Activated naive CD4-positive, alpha-beta T cell treated with anti-CD3 and anti-CD28 coated beads, Interleukin-2, amount 50 U/mL, for 16 hours (primary cell): ENCODE measurements around the gene PLA2G12B.
"Not testable (repeated sequence)": the region's sequence is repeated elsewhere in the genome, so short reads cannot be mapped to it uniquely, and the experiment has no call there.

Source experiments
- DNase-seq: peaks from one replicate; pipeline ENCODE4 v3.0.0-alpha.2; 2020

Gene PLA2G12B

DNA sequence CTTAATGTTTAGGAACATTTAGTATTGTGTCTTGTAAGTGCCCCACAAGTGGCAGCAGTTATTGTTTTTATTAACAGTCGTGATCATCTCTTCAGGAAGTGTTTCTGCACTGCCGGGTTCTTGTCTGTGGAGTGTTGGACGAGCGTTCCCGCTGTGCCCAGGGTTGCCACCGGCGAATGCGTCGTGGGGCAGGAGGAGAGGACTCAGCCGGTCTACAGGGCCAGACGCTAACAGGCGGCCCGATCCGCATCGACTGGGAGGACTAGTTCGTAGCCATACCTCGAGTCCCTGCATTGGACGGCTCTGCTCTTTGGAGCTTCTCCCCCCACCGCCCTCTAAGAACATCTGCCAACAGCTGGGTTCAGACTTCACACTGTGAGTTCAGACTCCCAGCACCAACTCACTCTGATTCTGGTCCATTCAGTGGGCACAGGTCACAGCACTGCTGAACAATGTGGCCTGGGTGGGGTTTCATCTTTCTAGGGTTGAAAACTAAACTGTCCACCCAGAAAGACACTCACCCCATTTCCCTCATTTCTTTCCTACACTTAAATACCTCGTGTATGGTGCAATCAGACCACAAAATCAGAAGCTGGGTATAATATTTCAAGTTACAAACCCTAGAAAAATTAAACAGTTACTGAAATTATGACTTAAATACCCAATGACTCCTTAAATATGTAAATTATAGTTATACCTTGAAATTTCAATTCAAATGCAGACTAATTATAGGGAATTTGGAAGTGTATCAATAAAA, 22.2 kb downstream of the PLA2G12B start:
- DNase-seq = no peak

DNA sequence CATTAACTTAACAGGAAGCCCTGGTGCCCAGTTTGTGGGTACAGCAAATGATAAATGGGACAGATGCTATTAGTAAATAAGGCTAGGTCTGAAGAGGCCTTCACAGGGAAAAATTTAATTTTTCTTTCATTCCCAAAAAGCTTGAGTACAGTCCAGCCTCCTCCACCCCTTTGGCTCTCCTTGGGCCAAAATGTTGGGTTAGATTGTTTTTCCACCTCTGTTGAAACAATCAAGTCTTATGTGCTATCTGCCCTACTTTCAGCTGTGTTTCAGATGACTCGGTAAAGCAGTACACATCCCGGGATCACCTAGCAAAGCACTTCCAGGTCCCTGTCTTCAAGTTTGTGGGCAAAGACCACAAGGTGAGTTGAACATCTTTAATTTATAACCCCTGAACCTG, 24.3 kb downstream of the PLA2G12B start:
- no peak for DNase-seq

DNA sequence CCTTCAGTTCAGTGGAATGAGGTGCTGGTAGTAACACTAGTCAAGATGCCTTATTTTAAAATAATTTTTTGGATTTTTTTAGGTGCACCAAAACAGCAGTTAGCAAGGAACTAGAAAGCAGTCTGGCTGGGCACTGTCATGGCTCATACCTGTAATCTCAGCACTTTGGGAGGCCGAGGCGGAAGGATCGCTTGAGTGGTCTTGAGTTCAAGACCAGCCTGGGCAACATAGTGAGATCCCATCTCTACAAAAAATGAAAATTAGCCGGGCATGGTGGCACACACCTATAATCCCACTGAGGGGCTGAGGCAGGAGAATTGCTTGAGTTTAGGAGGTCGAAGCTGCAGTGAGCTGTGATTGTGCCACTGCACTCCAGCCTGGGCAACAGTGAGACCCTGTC, 25.8 kb downstream of the PLA2G12B start:
- no peak for DNase-seq

DNA sequence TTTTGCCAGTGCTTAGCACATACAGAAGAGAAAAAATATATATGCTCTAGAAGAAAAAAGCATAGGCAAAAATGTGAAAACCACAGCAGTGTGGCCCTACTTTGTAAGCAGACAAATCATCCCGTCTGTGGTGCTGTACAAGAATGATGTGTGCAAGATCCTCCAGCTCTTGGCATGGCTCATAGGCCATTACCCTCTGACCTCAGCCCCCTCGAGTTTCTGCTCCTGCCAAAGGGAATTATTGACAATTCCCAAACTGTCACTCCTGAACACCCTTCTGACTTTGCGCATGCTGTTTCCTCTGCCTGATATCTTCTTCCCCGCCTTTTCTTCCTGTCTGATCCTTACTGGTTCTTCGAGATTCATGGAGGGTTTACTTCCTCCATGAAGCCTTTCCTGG, 27.1 kb downstream of the PLA2G12B start:
- no peak for DNase-seq

DNA sequence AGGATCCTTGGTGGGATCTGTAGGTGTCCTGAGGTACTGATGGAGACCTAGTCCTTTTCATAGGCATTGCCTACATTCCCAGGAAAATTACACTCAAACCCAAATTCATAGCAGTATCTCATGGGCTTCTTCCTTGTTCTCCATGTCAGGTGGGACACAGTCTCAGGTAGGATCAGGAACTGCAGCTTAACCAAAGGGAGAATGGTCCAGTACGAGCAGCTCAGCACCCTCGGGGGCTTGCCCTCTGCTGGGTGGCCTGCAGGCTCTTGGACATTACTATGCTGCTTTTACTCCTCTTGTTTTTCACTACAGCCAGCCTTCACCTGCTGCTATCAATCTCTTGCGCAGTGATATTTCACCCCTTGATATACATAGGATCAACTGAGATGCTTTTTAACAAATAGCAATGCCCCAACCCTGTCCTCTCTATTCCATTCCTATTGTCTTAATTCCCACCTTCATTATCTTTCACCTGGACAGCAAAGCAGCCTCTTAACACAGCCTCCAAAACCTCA, 28.6 kb downstream of the PLA2G12B start:
- no peak for DNase-seq

DNA sequence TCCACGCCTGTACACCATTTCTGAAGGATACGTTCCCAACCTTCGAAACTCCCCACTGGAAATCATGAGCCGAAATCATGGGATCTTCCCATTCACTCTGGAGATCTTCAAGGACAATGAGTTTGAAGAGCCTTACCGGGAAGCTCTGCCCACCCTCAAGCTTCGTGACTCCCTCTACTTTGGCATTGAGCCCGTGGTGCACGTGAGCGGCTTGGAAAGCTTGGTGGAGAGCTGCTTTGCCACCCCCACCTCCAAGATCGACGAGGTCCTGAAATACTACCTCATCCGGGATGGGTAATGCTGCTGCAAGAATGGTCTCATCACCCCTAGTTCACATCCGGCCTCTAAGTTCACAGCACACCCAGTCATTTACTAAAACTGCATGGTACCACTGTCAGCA, 30.3 kb downstream of the PLA2G12B start:
- DNase-seq = no peak

DNA sequence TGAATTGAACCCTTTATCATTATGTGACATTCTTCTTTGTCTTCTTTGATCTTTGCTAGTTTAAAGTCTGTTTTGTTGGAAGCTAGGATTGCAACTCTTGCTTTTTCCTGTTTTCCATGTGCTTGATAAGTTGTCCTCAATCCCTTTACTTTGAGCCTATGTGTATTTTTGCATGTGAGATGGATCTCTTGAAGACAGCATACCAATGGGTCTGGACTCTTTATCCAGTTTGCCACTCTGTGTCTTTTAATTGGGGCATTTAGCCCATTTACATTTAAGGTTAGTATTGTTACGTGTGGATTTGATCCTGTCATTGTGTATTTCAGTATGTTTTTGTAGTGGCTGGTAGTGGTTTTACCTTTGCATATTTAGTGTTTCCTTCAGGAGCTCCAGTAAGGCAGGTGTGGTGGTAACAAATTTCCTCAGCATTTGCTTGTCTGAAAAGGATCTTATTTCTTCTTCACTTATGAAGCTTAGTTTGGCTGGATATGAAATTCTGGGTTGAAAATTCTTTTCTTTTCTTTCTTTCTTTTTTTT, 33.4 kb downstream of the PLA2G12B start:
- DNase-seq = not testable (repeated sequence)

DNA sequence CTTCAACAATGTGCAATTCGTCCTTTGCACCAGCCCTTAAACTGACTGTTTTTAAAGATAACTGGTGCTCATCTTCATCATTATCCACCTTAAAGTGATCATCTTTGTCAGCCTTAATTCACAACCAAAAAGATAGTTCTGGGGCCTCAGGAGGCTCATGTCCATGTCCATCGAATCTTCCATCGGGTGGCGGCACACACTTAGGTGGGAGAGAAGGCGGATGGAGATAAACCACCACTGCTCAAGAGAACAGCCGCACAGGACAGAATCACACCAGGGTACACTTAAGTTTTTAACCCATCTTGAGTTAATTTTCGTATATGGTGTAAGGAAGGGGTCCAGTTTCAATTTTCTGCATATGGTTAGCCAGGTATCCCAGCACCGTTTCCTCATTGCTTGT, 36.3 kb downstream of the PLA2G12B start:
- no peak for DNase-seq

DNA sequence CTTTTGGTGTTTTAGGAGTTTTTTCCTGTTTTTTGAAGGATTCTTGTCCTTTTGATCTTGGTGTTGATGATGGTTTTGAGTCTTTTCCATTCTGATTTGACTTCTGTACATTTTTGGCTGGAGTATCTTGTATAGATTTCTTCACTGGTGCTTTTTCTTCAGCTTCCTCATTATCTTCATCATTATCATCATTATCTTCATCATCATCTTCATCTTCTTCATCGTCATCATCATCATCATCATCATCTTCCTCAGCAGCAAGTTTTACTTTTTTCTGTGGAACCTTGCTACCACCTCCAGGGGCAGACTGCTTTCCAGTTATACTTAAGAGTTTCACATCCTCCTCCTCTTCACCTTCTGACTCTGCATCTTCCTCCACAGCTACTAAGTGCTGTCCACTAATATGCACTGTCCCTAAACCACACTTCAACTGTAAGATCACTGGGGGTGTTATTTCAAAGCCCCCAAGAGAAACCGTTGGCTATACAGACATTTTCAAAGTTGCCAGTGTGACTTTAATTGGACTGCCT, 36.7 kb downstream of the PLA2G12B start:
- not testable (repeated sequence) for DNase-seq

DNA sequence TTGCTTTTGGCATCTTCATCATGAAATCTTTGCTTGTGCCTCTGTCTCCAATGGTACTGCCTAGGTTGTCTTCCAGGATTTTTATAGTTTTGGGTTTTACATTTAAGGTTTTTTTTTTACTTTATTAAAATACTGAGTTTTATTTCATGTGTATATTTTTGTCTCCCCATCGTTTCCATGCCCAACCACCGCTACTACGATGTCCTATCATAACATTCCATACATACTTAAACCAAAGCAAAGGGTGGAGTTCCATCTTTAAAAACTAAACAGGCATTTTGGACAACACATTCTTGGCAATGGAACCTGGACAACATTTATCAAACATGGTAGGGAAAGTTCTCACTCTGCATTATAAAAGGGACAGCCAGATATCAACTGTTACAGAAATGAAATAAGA, 37.4 kb downstream of the PLA2G12B start:
- DNase-seq = not testable (repeated sequence)

DNA sequence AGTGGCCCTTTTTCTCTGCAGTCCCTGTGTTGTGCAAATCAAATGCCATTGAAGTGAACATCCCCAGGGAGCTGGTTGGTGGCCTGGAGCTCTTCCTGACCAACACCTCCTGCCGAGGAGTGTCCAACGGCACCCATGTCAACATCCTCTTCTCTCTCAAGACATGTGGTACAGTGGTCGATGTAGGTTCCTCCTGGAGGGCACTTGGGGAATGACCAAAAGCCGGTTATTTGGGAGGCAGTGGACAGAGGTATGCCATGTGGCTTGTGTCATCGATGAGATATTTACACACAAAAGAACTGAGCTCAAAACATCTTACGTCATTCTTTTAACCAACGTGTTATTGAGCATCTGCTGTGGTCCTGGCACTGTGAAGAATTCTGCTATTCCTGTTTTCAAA, 41.3 kb downstream of the PLA2G12B start:
- DNase-seq = no peak

DNA sequence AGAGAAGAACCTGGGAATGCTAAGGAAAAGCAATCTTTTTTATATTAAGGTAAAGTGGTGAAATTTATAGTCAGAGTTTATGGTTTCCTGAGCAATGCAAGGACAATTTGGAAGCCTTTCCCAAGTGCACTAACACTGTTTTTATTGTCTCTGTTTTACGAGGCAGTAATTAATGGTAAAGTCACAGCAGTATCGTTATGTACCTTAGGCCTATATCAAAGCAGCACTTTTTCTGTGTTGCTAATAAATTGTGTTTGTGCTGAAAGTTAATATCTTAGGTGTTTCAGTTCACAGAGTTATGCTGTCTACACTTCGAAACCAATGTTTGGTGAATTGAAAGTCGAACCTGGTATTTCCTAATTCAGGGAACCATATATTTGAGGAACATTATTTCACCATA, 41.9 kb downstream of the PLA2G12B start:
- no peak for DNase-seq

DNA sequence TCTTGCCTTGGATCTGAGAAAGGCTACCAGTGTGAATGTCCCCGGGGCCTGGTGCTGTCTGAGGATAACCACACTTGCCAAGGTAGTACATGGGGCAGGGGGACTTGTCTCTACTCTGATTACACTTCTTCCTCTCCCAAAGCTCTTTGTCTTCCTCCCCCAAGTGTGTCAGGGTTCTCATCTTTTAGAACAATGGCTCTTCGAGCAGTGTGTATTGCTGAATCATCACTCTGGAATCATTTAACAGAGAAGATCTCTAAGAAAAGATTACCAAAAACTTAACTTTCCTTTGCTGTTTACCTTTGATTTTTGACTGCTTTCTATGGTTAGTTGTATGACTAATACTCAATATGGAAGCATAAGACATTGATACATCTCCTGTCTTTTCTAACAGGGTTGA, 42.8 kb downstream of the PLA2G12B start:
- DNase-seq = no peak

DNA sequence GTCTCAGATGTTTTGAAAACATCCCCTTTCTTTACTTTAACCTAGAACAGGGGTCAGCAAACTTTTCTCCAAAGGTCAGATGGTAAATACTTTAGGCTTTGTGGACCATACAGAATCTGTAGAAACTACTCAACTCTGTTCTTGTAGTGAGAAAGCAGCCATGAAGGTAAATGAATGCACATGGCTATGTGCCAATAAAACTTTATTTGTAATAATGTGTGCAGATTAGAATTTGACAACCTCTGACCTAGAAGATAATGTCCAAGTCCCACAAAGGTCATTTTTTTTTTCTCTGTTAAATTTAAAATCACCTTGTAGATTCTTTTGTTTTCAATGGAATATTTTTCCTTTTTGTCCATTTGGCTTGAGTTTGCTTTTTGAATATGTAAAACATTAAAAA, 43.9 kb downstream of the PLA2G12B start:
- DNase-seq = no peak

DNA sequence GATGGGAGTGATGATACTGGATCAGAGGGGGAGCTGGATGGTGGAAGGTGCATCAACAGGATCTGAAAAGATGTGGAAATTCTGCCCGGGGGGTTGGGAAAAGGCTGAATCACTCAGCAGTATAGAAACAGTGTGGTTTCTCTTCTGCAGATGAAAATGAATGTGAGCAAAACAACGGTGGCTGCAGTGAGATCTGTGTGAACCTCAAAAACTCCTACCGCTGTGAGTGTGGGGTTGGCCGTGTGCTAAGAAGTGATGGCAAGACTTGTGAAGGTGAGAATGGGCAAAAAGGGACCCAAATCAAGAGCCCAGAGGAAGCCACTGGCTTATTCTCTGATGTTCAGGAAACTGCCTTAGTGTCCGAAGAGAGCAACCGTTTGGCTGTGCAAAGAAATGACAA, 48.2 kb downstream of the PLA2G12B start:
- DNase-seq = no peak

DNA sequence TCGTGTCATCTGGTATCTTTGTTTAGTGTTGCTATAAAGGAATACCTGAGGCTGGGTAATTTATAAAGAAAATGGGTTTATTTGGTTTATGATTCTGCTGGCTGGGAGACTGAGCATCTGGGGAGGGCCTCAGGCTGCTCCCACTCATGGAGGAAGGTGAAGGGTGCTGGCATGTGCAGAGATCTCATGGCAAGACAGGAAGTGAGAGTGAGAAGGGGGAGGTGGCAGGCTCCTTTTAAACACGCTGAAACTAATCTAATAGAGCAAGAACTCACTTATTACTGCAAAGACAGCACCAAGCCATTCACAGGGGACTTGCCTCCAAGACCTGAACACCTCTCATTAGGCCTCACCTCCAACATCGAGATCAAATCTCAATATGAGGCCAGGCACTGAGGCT, 49.8 kb downstream of the PLA2G12B start:
- DNase-seq = no peak

DNA sequence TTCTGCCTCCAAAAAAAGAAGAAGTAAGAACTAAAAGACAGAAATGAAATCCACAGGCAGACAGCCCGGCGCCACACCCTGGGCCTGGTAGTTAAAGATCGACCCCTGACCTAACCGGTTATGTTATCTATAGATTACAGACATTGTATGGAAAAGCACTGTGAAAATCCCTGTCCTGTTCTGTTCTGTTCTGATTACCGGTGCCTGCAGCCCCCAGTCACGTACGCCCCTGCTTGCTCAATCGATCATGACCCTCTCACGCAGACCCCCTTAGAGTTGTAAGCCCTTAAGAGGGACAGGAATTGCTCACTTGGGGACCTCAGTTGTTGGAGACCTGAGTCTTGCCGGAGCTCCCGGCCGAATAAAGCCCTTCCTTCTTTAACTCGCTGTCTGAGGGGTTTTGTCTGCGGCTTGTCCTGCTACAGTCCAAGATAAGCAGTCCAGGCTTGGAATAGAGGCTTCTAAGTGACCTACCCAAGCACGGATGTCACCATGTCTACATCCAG, 50.6 kb downstream of the PLA2G12B start:
- not testable (repeated sequence) for DNase-seq

DNA sequence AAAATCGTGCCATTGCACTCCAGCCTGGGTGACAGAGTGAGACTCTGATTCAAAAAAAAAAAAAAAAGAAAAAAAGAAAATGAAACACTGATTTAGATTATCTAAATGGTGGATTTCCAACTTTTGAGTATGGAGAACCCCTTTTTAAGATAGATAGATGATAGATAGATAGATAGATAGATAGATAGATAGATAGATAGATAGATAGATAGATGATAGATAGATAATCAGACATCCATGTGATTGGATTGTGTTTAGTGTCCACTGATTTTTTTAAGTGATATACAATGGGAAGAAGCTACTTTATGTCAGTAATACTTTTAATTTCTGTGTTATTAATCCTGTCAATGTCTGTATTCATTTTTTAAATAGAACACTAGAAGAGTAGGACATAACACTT, 55.1 kb downstream of the PLA2G12B start:
- DNase-seq = no peak

DNA sequence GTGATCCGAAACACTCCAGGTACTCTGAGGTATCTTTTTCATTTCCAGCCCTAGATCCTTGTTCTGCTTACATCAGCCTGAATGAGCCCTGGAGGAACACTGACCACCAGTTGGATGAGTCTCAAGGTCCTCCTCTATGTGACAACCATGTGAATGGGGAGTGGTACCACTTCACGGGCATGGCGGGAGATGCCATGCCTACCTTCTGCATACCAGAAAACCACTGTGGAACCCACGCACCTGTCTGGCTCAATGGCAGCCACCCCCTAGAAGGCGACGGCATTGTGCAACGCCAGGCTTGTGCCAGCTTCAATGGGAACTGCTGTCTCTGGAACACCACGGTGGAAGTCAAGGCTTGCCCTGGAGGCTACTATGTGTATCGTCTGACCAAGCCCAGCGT, 56.0 kb downstream of the PLA2G12B start:
- no peak for DNase-seq

DNA sequence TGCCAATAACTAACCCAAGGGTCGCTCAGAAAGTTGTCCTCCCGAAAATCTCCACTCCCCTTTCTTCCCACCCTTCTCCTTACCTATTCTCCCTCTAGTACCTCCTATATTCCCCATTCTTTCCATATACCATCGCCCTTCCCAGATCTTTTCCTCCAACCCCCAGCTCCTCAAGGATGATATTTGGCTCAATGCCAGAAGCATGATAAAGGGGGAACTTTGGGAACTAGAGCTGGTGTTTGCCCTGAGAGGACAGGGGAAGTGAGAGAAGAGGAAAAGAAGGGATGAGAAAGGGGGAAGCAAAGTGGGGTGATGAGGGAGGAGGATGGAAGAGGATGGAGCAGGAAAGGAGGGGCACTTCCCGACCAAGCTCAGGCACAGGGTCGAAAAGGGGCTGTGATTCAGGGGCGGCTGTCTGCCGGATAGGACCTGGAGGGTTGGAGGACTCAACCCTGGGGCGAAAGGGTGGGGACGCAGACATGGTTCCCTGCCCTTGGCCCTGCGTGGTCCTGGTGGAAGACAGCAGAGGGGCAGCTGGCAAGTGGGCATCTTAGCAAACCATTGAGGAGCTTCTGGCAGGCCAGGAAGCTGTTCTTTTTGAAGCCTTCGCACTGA, 59.3 kb downstream of the PLA2G12B start:
- no peak for DNase-seq

DNA sequence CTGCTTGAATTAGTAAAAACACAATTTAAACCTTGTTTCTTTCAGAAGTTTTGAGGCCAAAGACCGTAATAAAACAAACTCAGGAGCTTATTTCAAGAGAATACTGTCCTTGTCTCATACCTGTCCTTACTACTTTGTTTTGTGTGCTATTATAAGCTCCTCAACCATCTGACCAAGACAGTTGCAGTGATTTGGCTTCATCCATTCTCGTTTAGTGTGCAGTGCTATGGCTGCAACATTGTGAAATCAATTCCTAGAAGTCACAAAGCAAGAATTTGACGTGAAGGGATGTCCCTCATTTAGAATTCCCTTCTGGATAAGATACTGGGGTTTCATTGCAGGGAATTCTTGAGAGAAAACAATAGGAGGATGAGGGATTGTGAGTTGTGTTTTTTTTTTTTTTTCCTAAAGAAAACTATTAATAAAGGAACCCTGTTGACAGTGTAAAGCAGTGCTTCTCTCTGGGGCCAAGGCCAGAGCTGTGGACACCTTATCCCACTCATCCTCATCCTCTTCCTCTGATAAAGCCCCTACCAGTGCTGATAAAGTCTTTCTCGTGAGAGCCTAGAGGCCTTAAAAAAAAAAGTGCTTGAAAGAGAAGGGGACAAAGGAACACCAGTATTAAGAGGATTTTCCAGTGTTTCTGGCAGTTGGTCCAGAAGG, 61.3 kb downstream of the PLA2G12B start, which contains the start of gene OIT3:
Gene OIT3, plus strand, starts transcription at position 604 of the 663 bp plus-strand sequence. CDS start 60 bp downstream, outside the sequence.
- no peak for DNase-seq

DNA sequence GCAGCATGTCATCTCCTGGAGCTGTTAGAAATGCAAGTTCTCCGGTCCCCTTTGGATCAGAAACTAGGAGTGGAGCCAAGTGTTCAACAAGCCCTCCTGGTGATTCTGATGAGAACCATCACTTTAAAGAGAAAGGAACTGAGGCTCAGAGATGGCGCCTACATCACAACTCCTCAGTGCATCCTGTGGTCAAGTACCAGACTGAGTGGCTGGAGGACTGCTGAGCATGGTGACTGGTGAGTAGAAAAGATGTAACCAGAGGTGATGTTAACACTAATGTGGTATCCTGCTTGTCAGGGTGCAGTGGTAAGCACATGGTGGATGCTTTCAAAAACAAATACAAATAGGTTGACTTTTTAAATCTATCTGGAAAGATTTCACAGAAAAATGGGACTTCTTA, 64.5 kb downstream of the PLA2G12B start:
- no peak for DNase-seq

DNA sequence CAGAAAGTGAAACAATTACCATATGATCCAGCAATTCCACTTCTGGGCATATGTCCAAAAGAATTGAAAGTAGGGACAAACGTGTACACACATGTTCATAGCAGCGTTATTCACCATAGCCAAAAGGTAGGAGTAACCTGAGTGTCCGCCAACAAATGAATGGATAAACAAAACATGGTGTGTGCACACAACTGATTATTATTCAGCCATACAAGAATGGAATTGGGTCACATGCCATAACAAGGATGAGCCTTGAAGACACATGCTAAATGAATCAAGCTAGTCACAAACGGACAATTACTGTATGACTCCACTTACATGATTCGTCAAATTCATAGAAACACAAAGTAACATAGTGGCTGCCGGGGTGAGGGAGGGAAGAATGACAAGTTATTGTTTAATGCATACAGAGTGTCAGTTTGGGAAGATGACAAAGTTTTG, 65.2 kb downstream of the PLA2G12B start:
- no peak for DNase-seq
